ENCODE results near the gene TTLL5.

The TTLL5 gene

GRCh38 chr14:75736845-75737485 lies 75.9 kb downstream of the TTLL5 start:
- POLR2A ChIA-PET = no interaction called here
- TF ChIP-seq CTBP1 (IDR thresholded peaks at IDR 0.05; ENCODE audit: borderline replicate concordance) (no peak), ZNF384 (IDR thresholded peaks at IDR 0.05) (no peak), SUZ12 (IDR thresholded peaks at IDR 0.05) (no peak), SP1 (IDR thresholded peaks at IDR 0.05) (no peak), BHLHE40 (IDR thresholded peaks at IDR 0.05; ENCODE audit: borderline replicate concordance) (no peak), FOXM1 (IDR thresholded peaks at IDR 0.05; ENCODE audit: borderline replicate concordance) (no peak), LEF1 (IDR thresholded peaks at IDR 0.05; ENCODE audit: borderline replicate concordance) (no peak), FOXK2 (IDR thresholded peaks at IDR 0.05) (no peak)
- no peak for DNase-seq (ENCODE audit: extremely low spot score)
- CTCF ChIA-PET = no interaction called here

GRCh38 chr14:75738192-75738591 lies 77.1 kb downstream of the TTLL5 start:
- no peak for DNase-seq (ENCODE audit: extremely low spot score)
- CTCF ChIA-PET = interaction anchor here (0.6 to 0.7 kb wide), 2 partner anchors 28 to 65 kb away, joined by 3 read pairs; no protein-coding TSS in a partner anchor
- TF ChIP-seq PKNOX1 (IDR thresholded peaks at IDR 0.05) (no peak), BHLHE40 (IDR thresholded peaks at IDR 0.05; ENCODE audit: borderline replicate concordance) (no peak), FOXM1 (IDR thresholded peaks at IDR 0.05; ENCODE audit: borderline replicate concordance) (no peak), LEF1 (IDR thresholded peaks at IDR 0.05; ENCODE audit: borderline replicate concordance) (no peak), HDGF (IDR thresholded peaks at IDR 0.05; ENCODE audit: borderline replicate concordance) (no peak), CTBP1 (IDR thresholded peaks at IDR 0.05; ENCODE audit: borderline replicate concordance) (no peak), FOXA1 (IDR thresholded peaks at IDR 0.05) (no peak), L3MBTL2 (conservative IDR thresholded peaks at IDR 0.05) (no peak)
- POLR2A ChIA-PET = no interaction called here

- CTCF ChIA-PET = no interaction called here
- no peak for DNase-seq (ENCODE audit: extremely low spot score)
- no peak for TF ChIP-seq ARNT (IDR thresholded peaks at IDR 0.05)
- TF ChIP-seq TARDBP (IDR thresholded peaks at IDR 0.05) = no peak
- TF ChIP-seq ELF4 (IDR thresholded peaks at IDR 0.05) = no peak
- no peak for TF ChIP-seq SUZ12 (IDR thresholded peaks at IDR 0.05)
- TF ChIP-seq LEF1 (IDR thresholded peaks at IDR 0.05; ENCODE audit: borderline replicate concordance) = no peak
- TF ChIP-seq SP1 (IDR thresholded peaks at IDR 0.05) = no peak
- TF ChIP-seq FOXA1 (IDR thresholded peaks at IDR 0.05) = no peak
- TF ChIP-seq ZNF384 (IDR thresholded peaks at IDR 0.05) = no peak
- no peak for TF ChIP-seq L3MBTL2 (conservative IDR thresholded peaks at IDR 0.05)
- TF ChIP-seq BHLHE40 (IDR thresholded peaks at IDR 0.05; ENCODE audit: borderline replicate concordance) = no peak
- POLR2A ChIA-PET = no interaction called here
Measured at GRCh38 chr14:75742867-75743266, 81.8 kb downstream of the TTLL5 start.

GRCh38 chr14:75747899-75748298 lies 86.9 kb downstream of the TTLL5 start:
- POLR2A ChIA-PET = no interaction called here
- CTCF ChIA-PET = interaction anchor here (0.6 kb wide), 1 partner anchor 605 kb away, joined by 4 read pairs; no protein-coding TSS in a partner anchor
- TF ChIP-seq FOXK2 (IDR thresholded peaks at IDR 0.05) (no peak), HDGF (IDR thresholded peaks at IDR 0.05; ENCODE audit: borderline replicate concordance) (no peak), ELF4 (IDR thresholded peaks at IDR 0.05) (no peak), L3MBTL2 (conservative IDR thresholded peaks at IDR 0.05) (no peak), FOXM1 (IDR thresholded peaks at IDR 0.05; ENCODE audit: borderline replicate concordance) (no peak), BHLHE40 (IDR thresholded peaks at IDR 0.05; ENCODE audit: borderline replicate concordance) (no peak), TARDBP (IDR thresholded peaks at IDR 0.05) (no peak), PKNOX1 (IDR thresholded peaks at IDR 0.05) (no peak), LEF1 (IDR thresholded peaks at IDR 0.05; ENCODE audit: borderline replicate concordance) (no peak), FOXA1 (IDR thresholded peaks at IDR 0.05) (no peak)
- DNase-seq (ENCODE audit: extremely low spot score) = no peak

GRCh38 chr14:75748336-75748735 lies 87.3 kb downstream of the TTLL5 start:
- CTCF ChIA-PET = interaction anchor here (0.6 kb wide), 1 partner anchor 605 kb away, joined by 4 read pairs; no protein-coding TSS in a partner anchor
- DNase-seq (ENCODE audit: extremely low spot score) = no peak
- TF ChIP-seq CTBP1 (IDR thresholded peaks at IDR 0.05; ENCODE audit: borderline replicate concordance) (no peak), ZNF384 (IDR thresholded peaks at IDR 0.05) (no peak), SP1 (IDR thresholded peaks at IDR 0.05) (no peak), L3MBTL2 (conservative IDR thresholded peaks at IDR 0.05) (no peak), NFRKB (IDR thresholded peaks at IDR 0.05) (no peak), LEF1 (IDR thresholded peaks at IDR 0.05; ENCODE audit: borderline replicate concordance) (no peak)
- POLR2A ChIA-PET = no interaction called here

- TF ChIP-seq LEF1 (IDR thresholded peaks at IDR 0.05; ENCODE audit: borderline replicate concordance) = no peak
- no peak for TF ChIP-seq FOXA1 (IDR thresholded peaks at IDR 0.05)
- TF ChIP-seq BHLHE40 (IDR thresholded peaks at IDR 0.05; ENCODE audit: borderline replicate concordance) = no peak
- no peak for TF ChIP-seq TARDBP (IDR thresholded peaks at IDR 0.05)
- ChIA-PET POLR2A (no interaction called here), CTCF (no interaction called here)
- no peak for DNase-seq (ENCODE audit: extremely low spot score)
Measured at GRCh38 chr14:75751296-75751695, 90.2 kb downstream of the TTLL5 start.

- ChIA-PET CTCF (no interaction called here), POLR2A (no interaction called here)
- DNase-seq (ENCODE audit: extremely low spot score) = no peak
- TF ChIP-seq FOXA1 (IDR thresholded peaks at IDR 0.05) (no peak), ELF4 (IDR thresholded peaks at IDR 0.05) (no peak), L3MBTL2 (conservative IDR thresholded peaks at IDR 0.05) (no peak), CTBP1 (IDR thresholded peaks at IDR 0.05; ENCODE audit: borderline replicate concordance) (no peak), ZNF384 (IDR thresholded peaks at IDR 0.05) (no peak), FOXK2 (IDR thresholded peaks at IDR 0.05) (no peak), PKNOX1 (IDR thresholded peaks at IDR 0.05) (no peak), LEF1 (IDR thresholded peaks at IDR 0.05; ENCODE audit: borderline replicate concordance) (no peak), FOXM1 (IDR thresholded peaks at IDR 0.05; ENCODE audit: borderline replicate concordance) (no peak), NFRKB (IDR thresholded peaks at IDR 0.05) (no peak), HDGF (IDR thresholded peaks at IDR 0.05; ENCODE audit: borderline replicate concordance) (no peak), TARDBP (IDR thresholded peaks at IDR 0.05) (no peak), SUZ12 (IDR thresholded peaks at IDR 0.05) (no peak), ARNT (IDR thresholded peaks at IDR 0.05) (no peak), BHLHE40 (IDR thresholded peaks at IDR 0.05; ENCODE audit: borderline replicate concordance) (no peak), SP1 (IDR thresholded peaks at IDR 0.05) (no peak)
Measured at GRCh38 chr14:75752086-75752485, 91.0 kb downstream of the TTLL5 start.

Data from HEK293T (cell line).